Heart left ventricle (tissue), 16 donors: ENCODE measurements around the gene DSCAM. TPM values are rescaled to one million over a fixed set of nuclear protein-coding genes. Genes with fewer than 3 reads are reported as not detected.

Experiments
- ATAC-seq, 4 donors: fragments of 200-7000 bp; cut with Tn5 transposase; one replicate each; pipeline ENCODE4 v1.9.1; 2020 to 2022; ENCODE audit warnings: moderate library complexity in 4 of 4, mild to moderate bottlenecking in 3 of 4, moderate number of reproducible peaks in 1 of 4
- DNase-seq, 5 donors: peaks; one replicate each; pipeline ENCODE4 v3.0.0-alpha.2; 2020
- H3K27ac ChIP-seq, 12 donors: fragments of 200-600 bp; sonication (generic) in 4 of 12; one replicate each; pipeline versions ENCODE4 v1.5.0 to v1.8.0; 2016 to 2022; ENCODE audit warnings: mild to moderate bottlenecking in 2 of 12
- H3K27me3 ChIP-seq, 9 donors: fragments of 200-600 bp; sonication (generic) in 2 of 9; one replicate each; pipeline versions ENCODE4 v1.5.1 to v1.8.0; 2016 to 2022; ENCODE audit warnings: mild to moderate bottlenecking in 3 of 9
- H3K36me3 ChIP-seq, 9 donors: fragments of 200-600 bp; sonication (generic) in 2 of 9; one replicate each; pipeline versions ENCODE4 v1.5.0 to v1.8.0; 2018 to 2022; ENCODE audit warnings: mild to moderate bottlenecking in 2 of 9
- H3K4me1 ChIP-seq, 12 donors: fragments of 200-600 bp; sonication (generic) in 4 of 12; one replicate each; pipeline versions ENCODE4 v1.5.0 to v1.8.0; 2016 to 2022; ENCODE audit warnings: mild to moderate bottlenecking in 3 of 12
- H3K4me3 ChIP-seq, 12 donors: fragments of 200-600 bp; sonication (generic) in 4 of 12; one replicate each; pipeline versions ENCODE4 v1.5.0 to v1.8.0; 2017 to 2022; ENCODE audit warnings: mild to moderate bottlenecking in 9 of 12, moderate library complexity in 4 of 12
- H3K9me3 ChIP-seq, 12 donors: fragments of 200-600 bp; sonication (generic) in 4 of 12; one replicate each; pipeline versions ENCODE4 v1.5.0 to v1.8.0; 2016 to 2022; ENCODE audit warnings: mild to moderate bottlenecking in 1 of 12
- CTCF ChIP-seq, 12 donors: fragments of 200-600 bp; sonication (generic) in 4 of 12; IDR thresholded peaks; one replicate each; pipeline versions ENCODE4 v1.5.0 to v1.8.0; 2018 to 2022; ENCODE audit warnings: antibody characterized with exemption in 12 of 12, mild to moderate bottlenecking in 5 of 12
- POLR2A ChIP-seq, 2 donors: fragments of 450-650 bp; IDR thresholded peaks; one replicate each; pipeline ENCODE4 v1.6.1; 2017; ENCODE audit warnings: antibody characterized with exemption in 2 of 2, mild to moderate bottlenecking in 2 of 2, moderate library complexity in 2 of 2
- WGBS, 4 donors: extraction: QIAGEN DNeasy Blood & Tissue Kit in 2 of 4; methylation state at CpG; one replicate each; pipeline versions ENCODE4 v1.1.5 to v1.1.7; 2013 to 2018; 5-methylcytosine and 5-hydroxymethylcytosine counted together
- intact Hi-C, 10 donors: fragments of 100-400 bp; cut with DNase I; formaldehyde crosslinking; loops; one replicate each; pipeline versions ENCODE4 v1.11.1 to v1.14.2; 2022
- polyA plus RNA-seq, 2 donors: library from polyadenylated mRNA; stranded (reverse); fragments of 200-250 nt; gene quantifications; one replicate each; pipeline ENCODE4 v1.2.3, GENCODE V29; 2013
- total RNA-seq, 9 donors: library from RNA; depleted of rRNA in 2 of 9; stranded (reverse); fragments of >200 nt in 2 of 9; fragmentation: NEBNext Ultra II Directional in 3 of 9; extraction: Animal tissue kit (Norgen Biotek cat#: 25700) in 3 of 9; gene quantifications; one replicate each; pipeline versions ENCODE4 v1.1.0 to v1.2.4, GENCODE V29; 2016 to 2023
- donor health status: ischemic (EF 13 %, LVEDD 7.1; RV severe dilation, severe dysfunction).
- donor health status: healthy with polysubstance abuse.
- donor health status: DM: no; HTN: yes; CAD: no.
- donor health status: DM: no; HTN: no; CAD: no.
- donor health status: ischemic (EF 25% LVEDD 6.9; RV normal size, moderate dysfunction).
- donor health status: ischemic (EF 25% LVEDD 5.7; RV mildly dilated, moderate dysfunction).
- donor health status: healthy.
- donor health status: DM: yes; HTN: yes; CAD: no.
- donor health status: ischemic (EF 35%, LVEDD 5.7; RV mildly dilated, moderate dysfunction).
- donor health status: nonischemic (EF 11% LVEDD 7.7; RV severe dilation, severe dysfunction).
- donor health status: DM: yes; HTN: yes; CAD: no.
- donor health status: PGD.
- donor health status: ischemic (EF 29% LVEDD 5.4; RV normal size, mild dysfunction).
- donor health status: nonischemic (EF 23%, LVEDD 6.1; RV moderate dilation, normal function).

Gene DSCAM
- total and polyA plus RNA-seq, 11 donors = 0.03 TPM; not detected in 10

DNA sequence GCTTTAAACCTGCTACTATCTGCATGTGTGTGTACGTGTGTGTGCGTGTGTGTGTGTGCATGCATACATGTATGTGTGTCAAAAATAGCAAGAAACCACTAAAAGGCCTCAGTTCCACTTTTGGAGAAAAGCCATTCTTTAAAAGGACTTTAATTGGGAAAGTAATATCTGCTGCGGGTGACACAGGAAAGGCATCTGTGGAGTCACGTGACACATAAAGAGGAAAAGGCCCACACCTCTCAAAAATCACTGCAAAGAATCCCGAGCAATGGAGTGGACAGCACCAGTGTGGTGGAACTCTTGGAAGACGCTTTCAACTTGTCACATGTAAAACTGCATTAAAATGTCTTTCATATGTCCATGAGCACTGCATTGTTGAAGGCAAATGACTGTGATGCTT lies 63.6 kb downstream of the DSCAM start:
- intact Hi-C loops = no loop called here
- no peak for ATAC-seq
- H3K4me3 ChIP-seq = no peak overlapping the region
- TF ChIP-seq POLR2A (IDR thresholded peaks at IDR 0.05) = no peak
- no peak for TF ChIP-seq CTCF (IDR thresholded peaks at IDR 0.05)
- no peak for DNase-seq
- no peak overlapping the region for H3K27ac ChIP-seq
- peaks cover 0 to 2% (median 0%) of the 10 kb centered on the region in 9 donors for H3K27me3 ChIP-seq
- H3K4me1 ChIP-seq = no peaks in the 10 kb centered on the region
- H3K9me3 ChIP-seq = no peaks in the 10 kb centered on the region
- 79 to 85% (median 81%) methylated on average over 6 of the region's 6 CpGs for WGBS, 4 donors
- H3K36me3 ChIP-seq = no peaks in the 10 kb centered on the region

- ATAC-seq (no peak), DNase-seq (no peak)
- WGBS, 4 donors = 61 to 77% (median 70%) methylated on average over 5 of the region's 5 CpGs
- H3K27me3 ChIP-seq = peaks cover 0 to 6% (median 0%) of the 10 kb centered on the region in 9 donors
- H3K4me3 ChIP-seq = no peak overlapping the region
- no peaks in the 10 kb centered on the region for H3K36me3 ChIP-seq
- no peak overlapping the region for H3K27ac ChIP-seq
- intact Hi-C loops = no loop called here
- H3K4me1 ChIP-seq = no peaks in the 10 kb centered on the region
- no peak for TF ChIP-seq POLR2A (IDR thresholded peaks at IDR 0.05)
- no peaks in the 10 kb centered on the region for H3K9me3 ChIP-seq
Observed at GRCh38 chr21:40770435-40771055, 76.4 kb downstream of the DSCAM start.

- H3K27ac ChIP-seq = no peak overlapping the region
- intact Hi-C loops = no loop called here
- TF ChIP-seq POLR2A (IDR thresholded peaks at IDR 0.05) (no peak), CTCF (IDR thresholded peaks at IDR 0.05) (no peak)
- no peaks in the 10 kb centered on the region for H3K36me3 ChIP-seq
- DNase-seq (no peak), ATAC-seq (no peak)
- WGBS, 4 donors = 74 to 100% (median 88%) methylated on average over 1 of the region's 1 CpG
- peaks cover 0 to 11% (median 0%) of the 10 kb centered on the region in 9 donors for H3K27me3 ChIP-seq
- H3K9me3 ChIP-seq = no peaks in the 10 kb centered on the region
- H3K4me3 ChIP-seq = no peak overlapping the region
- H3K4me1 ChIP-seq = no peaks in the 10 kb centered on the region
Observed at GRCh38 chr21:40769231-40769630, 77.7 kb downstream of the DSCAM start.

GRCh38 chr21:40768056-40768455 lies 78.9 kb downstream of the DSCAM start:
- intact Hi-C loops = no loop called here
- H3K4me1 ChIP-seq = no peaks in the 10 kb centered on the region
- DNase-seq = no peak

More at GRCh38 chr21:40768056-40768455, 78.9 kb downstream of the DSCAM start:
- no peak for ATAC-seq
- Histone ChIP-seq H3K27me3 (peaks cover 0 to 8% (median 0%) of the 10 kb centered on the region in 9 donors), H3K4me3 (no peak overlapping the region), H3K27ac (no peak overlapping the region), H3K9me3 (peaks cover 0 to 3% (median 0%) of the 10 kb centered on the region in 12 donors), H3K36me3 (no peaks in the 10 kb centered on the region)
- 73 to 88% (median 84%) methylated on average over 2 of the region's 2 CpGs for WGBS, 4 donors
- TF ChIP-seq POLR2A (IDR thresholded peaks at IDR 0.05) (no peak), CTCF (IDR thresholded peaks at IDR 0.05) (no peak)
